Measurements from ENCODE around the gene SLC26A9.

DNA sequence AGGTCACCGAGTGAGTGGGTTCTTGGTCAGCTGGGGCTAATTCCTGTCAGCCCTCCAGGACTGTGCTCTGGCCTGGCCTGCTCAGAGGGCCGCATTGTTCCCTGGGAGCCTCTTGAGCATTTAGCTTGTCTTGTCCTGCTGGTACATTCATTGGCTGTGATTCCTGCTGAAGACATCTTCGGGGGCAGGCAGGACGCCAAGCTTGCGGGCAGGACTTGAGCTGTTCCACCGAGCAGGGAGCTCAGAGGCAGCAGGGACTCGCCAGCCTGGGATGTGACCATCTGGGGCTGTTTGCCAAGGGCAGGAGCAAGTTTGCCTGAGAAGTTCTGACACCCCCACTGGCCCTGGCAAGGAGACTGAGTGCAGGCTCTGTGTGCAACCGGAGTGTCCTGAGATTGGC is 7.0 kb upstream of the SLC26A9 start:
- TF ChIP-seq, protein P1, sequence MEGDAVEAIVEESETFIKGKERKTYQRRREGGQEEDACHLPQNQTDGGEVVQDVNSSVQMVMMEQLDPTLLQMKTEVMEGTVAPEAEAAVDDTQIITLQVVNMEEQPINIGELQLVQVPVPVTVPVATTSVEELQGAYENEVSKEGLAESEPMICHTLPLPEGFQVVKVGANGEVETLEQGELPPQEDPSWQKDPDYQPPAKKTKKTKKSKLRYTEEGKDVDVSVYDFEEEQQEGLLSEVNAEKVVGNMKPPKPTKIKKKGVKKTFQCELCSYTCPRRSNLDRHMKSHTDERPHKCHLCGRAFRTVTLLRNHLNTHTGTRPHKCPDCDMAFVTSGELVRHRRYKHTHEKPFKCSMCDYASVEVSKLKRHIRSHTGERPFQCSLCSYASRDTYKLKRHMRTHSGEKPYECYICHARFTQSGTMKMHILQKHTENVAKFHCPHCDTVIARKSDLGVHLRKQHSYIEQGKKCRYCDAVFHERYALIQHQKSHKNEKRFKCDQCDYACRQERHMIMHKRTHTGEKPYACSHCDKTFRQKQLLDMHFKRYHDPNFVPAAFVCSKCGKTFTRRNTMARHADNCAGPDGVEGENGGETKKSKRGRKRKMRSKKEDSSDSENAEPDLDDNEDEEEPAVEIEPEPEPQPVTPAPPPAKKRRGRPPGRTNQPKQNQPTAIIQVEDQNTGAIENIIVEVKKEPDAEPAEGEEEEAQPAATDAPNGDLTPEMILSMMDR (IDR thresholded peaks at IDR 0.05 in 2 of 3, conservative IDR thresholded peaks at IDR 0.05 in 1 of 3; ENCODE audit: control insufficient read depth in 2 of 3, extremely low read depth in 1 of 3, insufficient read depth in 1 of 3, low read depth in 3 of 3, low read length in 3 of 3) = no peak
- TF ChIP-seq, protein P2, sequence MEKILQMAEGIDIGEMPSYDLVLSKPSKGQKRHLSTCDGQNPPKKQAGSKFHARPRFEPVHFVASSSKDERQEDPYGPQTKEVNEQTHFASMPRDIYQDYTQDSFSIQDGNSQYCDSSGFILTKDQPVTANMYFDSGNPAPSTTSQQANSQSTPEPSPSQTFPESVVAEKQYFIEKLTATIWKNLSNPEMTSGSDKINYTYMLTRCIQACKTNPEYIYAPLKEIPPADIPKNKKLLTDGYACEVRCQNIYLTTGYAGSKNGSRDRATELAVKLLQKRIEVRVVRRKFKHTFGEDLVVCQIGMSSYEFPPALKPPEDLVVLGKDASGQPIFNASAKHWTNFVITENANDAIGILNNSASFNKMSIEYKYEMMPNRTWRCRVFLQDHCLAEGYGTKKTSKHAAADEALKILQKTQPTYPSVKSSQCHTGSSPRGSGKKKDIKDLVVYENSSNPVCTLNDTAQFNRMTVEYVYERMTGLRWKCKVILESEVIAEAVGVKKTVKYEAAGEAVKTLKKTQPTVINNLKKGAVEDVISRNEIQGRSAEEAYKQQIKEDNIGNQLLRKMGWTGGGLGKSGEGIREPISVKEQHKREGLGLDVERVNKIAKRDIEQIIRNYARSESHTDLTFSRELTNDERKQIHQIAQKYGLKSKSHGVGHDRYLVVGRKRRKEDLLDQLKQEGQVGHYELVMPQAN (conservative IDR thresholded peaks at IDR 0.05) = no peak
- TF ChIP-seq CBFB (IDR thresholded peaks at IDR 0.05; ENCODE audit: low read depth) (no peak), ATF7 (IDR thresholded peaks at IDR 0.05; ENCODE audit: low read depth) (no peak), EZH2 (IDR thresholded peaks at IDR 0.05; ENCODE audit: borderline replicate concordance, control insufficient read depth, low read depth, low read length) (no peak), MEF2A (IDR thresholded peaks at IDR 0.05; ENCODE audit: insufficient read depth, low read depth, low read length) (no peak), CEBPB (IDR thresholded peaks at IDR 0.05; ENCODE audit: borderline replicate concordance in 1 of 2, low read depth in 2 of 2, low read length in 2 of 2) (no peak), CHD2 (IDR thresholded peaks at IDR 0.05; ENCODE audit: borderline replicate concordance, low read depth, low read length) (no peak)
- TF ChIP-seq, protein P3, sequence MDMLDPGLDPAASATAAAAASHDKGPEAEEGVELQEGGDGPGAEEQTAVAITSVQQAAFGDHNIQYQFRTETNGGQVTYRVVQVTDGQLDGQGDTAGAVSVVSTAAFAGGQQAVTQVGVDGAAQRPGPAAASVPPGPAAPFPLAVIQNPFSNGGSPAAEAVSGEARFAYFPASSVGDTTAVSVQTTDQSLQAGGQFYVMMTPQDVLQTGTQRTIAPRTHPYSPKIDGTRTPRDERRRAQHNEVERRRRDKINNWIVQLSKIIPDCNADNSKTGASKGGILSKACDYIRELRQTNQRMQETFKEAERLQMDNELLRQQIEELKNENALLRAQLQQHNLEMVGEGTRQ (IDR thresholded peaks at IDR 0.05; ENCODE audit: borderline replicate concordance, low read depth, low read length) = no peak
